ENCODE measurements around the gene CENPH.
"Not testable (repeated sequence)": the region's sequence is repeated elsewhere in the genome, so short reads cannot be mapped to it uniquely, and the experiment has no call there.

The CENPH gene

DNA sequence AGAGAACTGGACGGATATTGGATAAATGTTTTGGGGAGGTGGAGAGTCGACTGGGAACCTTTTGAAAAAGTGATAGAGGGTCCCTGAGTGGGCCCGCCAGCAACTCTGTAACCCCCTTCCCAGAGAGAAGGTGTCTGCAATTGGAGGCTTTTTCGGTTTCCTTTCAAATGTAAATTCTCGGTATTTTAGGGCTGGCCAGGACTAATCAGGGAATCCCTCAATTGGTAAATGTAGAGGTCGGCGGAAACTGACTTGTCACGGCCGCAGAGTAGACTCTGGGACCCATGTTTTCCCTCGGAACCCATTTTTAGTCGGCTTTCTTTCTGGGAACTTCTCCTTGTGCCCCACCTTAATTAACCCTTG, 21.9 kb upstream of the CENPH start:
- DNase-seq (ENCODE audit: insufficient read length) (no peak), FAIRE-seq (no peak)
- TF ChIP-seq POLR2A (IDR thresholded peaks at IDR 0.05; ENCODE audit: low read depth, low read length), result no peak
- TF ChIP-seq POLR2AphosphoS5 (IDR thresholded peaks at IDR 0.05; ENCODE audit: low read depth, low read length), result no peak
- no peak for TF ChIP-seq TAF1 (IDR thresholded peaks at IDR 0.05; ENCODE audit: borderline replicate concordance, low read depth, low read length)

DNA sequence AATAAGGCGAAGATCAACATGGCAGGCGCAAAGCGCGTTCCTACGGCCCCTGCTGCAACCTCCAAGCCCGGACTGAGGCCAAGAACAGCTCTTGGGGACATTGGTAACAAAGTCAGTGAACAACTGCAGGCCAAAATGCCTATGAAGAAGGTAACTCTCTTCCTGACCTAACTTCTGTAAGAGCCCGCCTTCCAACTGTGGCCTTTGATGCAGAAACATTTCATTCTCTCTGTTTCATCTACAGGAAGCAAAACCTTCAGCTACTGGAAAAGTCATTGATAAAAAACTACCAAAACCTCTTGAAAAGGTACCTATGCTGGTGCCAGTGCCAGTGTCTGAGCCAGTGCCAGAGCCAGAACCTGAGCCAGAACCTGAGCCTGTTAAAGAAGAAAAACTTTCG, 21.5 kb upstream of the CENPH start:
- DNase-seq (ENCODE audit: insufficient read length), result no peak
- TF ChIP-seq POLR2AphosphoS5 (IDR thresholded peaks at IDR 0.05; ENCODE audit: low read depth, low read length) (no peak), TAF1 (IDR thresholded peaks at IDR 0.05; ENCODE audit: borderline replicate concordance, low read depth, low read length) (no peak)
- no peak for FAIRE-seq

DNA sequence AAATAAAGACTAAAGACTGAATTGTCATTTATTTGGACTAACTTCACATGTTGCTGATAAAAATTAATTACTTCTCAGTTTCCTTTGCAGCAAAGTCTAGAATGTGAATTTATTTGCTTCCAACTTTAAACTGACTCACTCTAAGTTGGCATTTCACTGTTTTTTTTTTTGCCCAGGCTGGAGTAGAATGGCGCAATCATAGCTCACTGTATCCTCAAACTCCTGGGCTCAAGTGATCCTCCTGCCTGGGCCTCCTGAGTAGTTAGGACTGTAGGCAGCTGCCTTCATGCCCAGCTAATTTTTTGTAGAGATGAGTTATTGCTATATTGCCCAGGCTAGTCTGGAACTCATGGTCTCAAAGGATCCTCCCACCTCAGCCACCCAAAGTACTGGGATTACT, 18.9 kb upstream of the CENPH start:
- FAIRE-seq, result no peak
- no peak for DNase-seq (ENCODE audit: insufficient read length)

DNA sequence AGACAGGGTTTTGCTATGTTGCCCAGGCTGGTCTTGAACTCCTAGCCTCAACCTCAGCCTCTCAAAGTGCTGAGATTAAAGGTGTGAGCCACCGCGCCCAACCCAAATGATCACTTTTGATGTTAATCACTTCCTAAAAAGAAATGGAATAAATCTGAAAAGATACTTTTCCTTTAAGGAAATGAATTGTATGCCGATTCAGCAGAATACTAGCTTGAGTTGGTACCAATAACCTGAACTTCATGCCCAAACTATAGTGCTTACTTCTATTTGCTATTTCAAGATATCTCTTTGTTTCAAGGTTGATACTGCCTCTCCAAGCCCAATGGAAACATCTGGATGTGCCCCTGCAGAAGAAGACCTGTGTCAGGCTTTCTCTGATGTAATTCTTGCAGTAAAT, 18.4 kb upstream of the CENPH start:
- FAIRE-seq (no peak), DNase-seq (ENCODE audit: insufficient read length) (no peak)
- TF ChIP-seq TAF1 (IDR thresholded peaks at IDR 0.05; ENCODE audit: borderline replicate concordance, low read depth, low read length) (no peak), POLR2A (IDR thresholded peaks at IDR 0.05; ENCODE audit: low read depth, low read length) (no peak), POLR2AphosphoS5 (IDR thresholded peaks at IDR 0.05; ENCODE audit: low read depth, low read length) (no peak)

More for the DNA sequence above, 18.9 kb upstream of the CENPH start:
- TF ChIP-seq POLR2A (IDR thresholded peaks at IDR 0.05; ENCODE audit: low read depth, low read length) (no peak), TAF1 (IDR thresholded peaks at IDR 0.05; ENCODE audit: borderline replicate concordance, low read depth, low read length) (no peak), POLR2AphosphoS5 (IDR thresholded peaks at IDR 0.05; ENCODE audit: low read depth, low read length) (no peak)

DNA sequence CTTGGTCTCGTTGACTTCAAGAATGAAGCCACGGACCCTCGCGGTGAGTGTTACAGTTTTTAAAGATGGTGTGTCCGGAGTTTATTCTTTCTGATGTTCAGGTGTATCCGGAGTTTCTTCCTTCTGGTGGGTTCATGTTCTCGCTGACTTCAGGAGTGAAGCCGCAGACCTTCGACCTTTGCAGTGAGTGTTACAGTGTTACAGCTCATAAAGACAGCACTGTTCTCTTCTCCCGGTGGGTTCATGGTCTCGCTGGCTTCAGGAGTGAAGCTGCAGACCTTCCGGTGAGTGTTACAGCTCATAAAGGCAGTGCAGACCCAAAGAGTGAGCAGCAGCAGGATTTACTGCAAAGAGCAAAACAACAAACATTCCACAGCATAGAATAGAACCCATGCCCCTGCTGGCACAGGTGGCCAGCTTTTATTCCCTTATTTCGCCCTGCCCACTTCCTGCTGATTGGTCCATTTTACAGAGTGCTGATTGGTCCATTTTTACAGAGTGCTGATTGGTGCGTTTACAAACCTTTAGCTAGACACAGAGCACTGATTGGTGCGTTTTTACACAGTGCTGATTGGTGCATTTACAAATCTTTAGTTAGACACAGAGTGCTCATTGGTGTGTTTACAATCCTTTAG, 7.6 kb upstream of the CENPH start:
- not testable (repeated sequence) for FAIRE-seq; DNase-seq (ENCODE audit: insufficient read length)

DNA sequence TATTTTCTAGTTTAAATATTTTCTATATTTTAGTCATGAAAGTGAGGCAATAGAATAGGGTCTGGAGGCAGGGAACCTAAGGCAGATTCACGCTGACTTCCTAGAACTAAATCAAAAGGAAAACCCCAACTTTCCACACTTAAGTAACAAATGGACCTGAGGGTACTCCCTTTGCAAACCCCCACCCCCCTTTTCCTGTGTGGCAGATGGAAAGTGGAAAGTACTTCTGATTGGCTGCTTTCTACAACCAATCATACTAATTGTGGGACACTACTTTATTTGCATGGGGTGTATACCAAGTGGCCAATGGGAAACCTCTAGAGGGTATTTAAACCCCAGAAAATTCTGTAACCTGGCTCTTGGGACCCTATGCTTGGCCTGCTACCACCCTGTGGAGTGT, 4.8 kb upstream of the CENPH start:
- DNase-seq (ENCODE audit: insufficient read length) (no peak), FAIRE-seq (no peak)
- TF ChIP-seq POLR2AphosphoS5 (IDR thresholded peaks at IDR 0.05; ENCODE audit: low read depth, low read length) (no peak), TAF1 (IDR thresholded peaks at IDR 0.05; ENCODE audit: borderline replicate concordance, low read depth, low read length) (no peak), POLR2A (IDR thresholded peaks at IDR 0.05; ENCODE audit: low read depth, low read length) (no peak)

DNA sequence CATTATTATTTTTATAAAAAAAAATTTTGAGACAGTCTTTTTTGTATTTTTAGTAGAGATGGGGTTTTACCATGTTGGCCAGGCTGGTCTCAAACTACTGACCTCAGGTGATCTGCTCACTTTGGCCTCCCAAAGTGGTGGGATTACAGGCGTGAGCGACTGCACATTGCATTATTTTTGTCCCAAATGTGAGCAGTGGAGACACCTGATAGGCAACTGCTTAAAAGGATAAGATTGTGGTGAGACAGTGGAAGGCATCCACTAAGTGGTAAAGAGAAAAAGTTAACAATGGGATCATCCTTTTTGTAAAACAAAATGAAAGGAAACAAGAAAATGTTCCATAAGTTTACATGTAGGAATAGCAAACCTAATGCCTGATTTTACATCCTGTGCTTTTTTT, 2.0 kb upstream of the CENPH start:
- TF ChIP-seq POLR2A (IDR thresholded peaks at IDR 0.05; ENCODE audit: low read depth, low read length) (no peak), POLR2AphosphoS5 (IDR thresholded peaks at IDR 0.05; ENCODE audit: low read depth, low read length) (no peak), TAF1 (IDR thresholded peaks at IDR 0.05; ENCODE audit: borderline replicate concordance, low read depth, low read length) (no peak)
- DNase-seq (ENCODE audit: insufficient read length) (no peak), FAIRE-seq (no peak)

- FAIRE-seq (no peak), DNase-seq (ENCODE audit: insufficient read length) (no peak)
- TF ChIP-seq POLR2A (IDR thresholded peaks at IDR 0.05; ENCODE audit: low read depth, low read length), result no peak
- TF ChIP-seq POLR2AphosphoS5 (IDR thresholded peaks at IDR 0.05; ENCODE audit: low read depth, low read length), result no peak
- TF ChIP-seq TAF1 (IDR thresholded peaks at IDR 0.05; ENCODE audit: borderline replicate concordance, low read depth, low read length), result no peak
Measured at GRCh38 chr5:69188811-69189161, 597 bp upstream of the CENPH start.

GRCh38 chr5:69202497-69202896, 13.1 kb downstream of the CENPH start:
- DNase-seq (ENCODE audit: insufficient read length), result no peak
- TF ChIP-seq POLR2A (IDR thresholded peaks at IDR 0.05; ENCODE audit: low read depth, low read length) (no peak), TAF1 (IDR thresholded peaks at IDR 0.05; ENCODE audit: borderline replicate concordance, low read depth, low read length) (no peak), POLR2AphosphoS5 (IDR thresholded peaks at IDR 0.05; ENCODE audit: low read depth, low read length) (no peak)
- FAIRE-seq, result no peak

- DNase-seq (ENCODE audit: insufficient read length) (no peak), FAIRE-seq (no peak)
- TF ChIP-seq TAF1 (IDR thresholded peaks at IDR 0.05; ENCODE audit: borderline replicate concordance, low read depth, low read length) (no peak), POLR2AphosphoS5 (IDR thresholded peaks at IDR 0.05; ENCODE audit: low read depth, low read length) (no peak), POLR2A (IDR thresholded peaks at IDR 0.05; ENCODE audit: low read depth, low read length) (no peak)
Measured at GRCh38 chr5:69206528-69207190, 17.3 kb downstream of the CENPH start.

- DNase-seq (ENCODE audit: insufficient read length) (no peak), FAIRE-seq (no peak)
- no peak for TF ChIP-seq TAF1 (IDR thresholded peaks at IDR 0.05; ENCODE audit: borderline replicate concordance, low read depth, low read length)
- no peak for TF ChIP-seq POLR2A (IDR thresholded peaks at IDR 0.05; ENCODE audit: low read depth, low read length)
- no peak for TF ChIP-seq POLR2AphosphoS5 (IDR thresholded peaks at IDR 0.05; ENCODE audit: low read depth, low read length)
Measured at GRCh38 chr5:69209602-69210001, 20.2 kb downstream of the CENPH start.

DNA sequence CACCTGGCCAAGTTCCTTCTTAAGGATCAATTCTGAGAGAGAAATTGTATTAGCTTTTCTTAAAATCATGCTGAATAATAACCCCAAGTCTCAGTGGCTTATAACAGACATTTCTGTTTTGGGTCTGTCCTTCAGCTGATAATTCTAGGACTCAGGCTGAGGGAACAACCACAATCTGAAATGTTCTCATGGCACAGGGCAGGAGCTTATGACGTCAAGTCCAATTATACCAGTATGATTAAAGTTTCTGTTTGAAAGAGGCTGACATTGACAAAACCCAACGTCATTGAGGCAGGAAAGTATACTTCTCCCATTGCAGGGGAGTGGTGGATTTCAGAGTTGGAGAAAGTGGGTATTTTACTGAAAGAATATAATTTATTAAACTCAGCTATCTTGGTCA, 21.8 kb downstream of the CENPH start:
- no peak for FAIRE-seq
- TF ChIP-seq POLR2A (IDR thresholded peaks at IDR 0.05; ENCODE audit: low read depth, low read length), result no peak
- no peak for TF ChIP-seq POLR2AphosphoS5 (IDR thresholded peaks at IDR 0.05; ENCODE audit: low read depth, low read length)
- TF ChIP-seq TAF1 (IDR thresholded peaks at IDR 0.05; ENCODE audit: borderline replicate concordance, low read depth, low read length), result no peak
- DNase-seq (ENCODE audit: insufficient read length), result no peak

Data from GM12892 (cell line).